ENCODE data around the gene FLCN.
"Not testable (repeated sequence)": the region's sequence is repeated elsewhere in the genome, so short reads cannot be mapped to it uniquely, and the experiment has no call there.

FLCN gene

GRCh38 chr17:17237026-17237799 is at the start of gene FLCN:
Gene FLCN, minus strand, starts transcription at chr17:17237168. Its CDS starts 9,031 bp downstream, at chr17:17228137.
- peaks cover 13% of the 10 kb centered on the region for H3K4me1 ChIP-seq (ENCODE audit: insufficient read depth, low read length)
- H3K36me3 ChIP-seq (ENCODE audit: insufficient read depth, low read length): peaks cover 10% of the 10 kb centered on the region
- no peaks in the 10 kb centered on the region for H3K27me3 ChIP-seq (ENCODE audit: insufficient read depth, low read length)
- H2AFZ ChIP-seq (ENCODE audit: low read depth, low read length): peak within 1 kb of the TSS; percentile 92
- no peaks in the 10 kb centered on the region for H3K9me3 ChIP-seq (ENCODE audit: low read length)
- H3K4me3 ChIP-seq (ENCODE audit: low read length): peak within 1 kb of the TSS; percentile 97

GRCh38 chr17:17285951-17286350 is 49.0 kb upstream of the FLCN start:
- Histone ChIP-seq H3K36me3 (ENCODE audit: insufficient read depth, low read length) (no peaks in the 10 kb centered on the region), H3K27me3 (ENCODE audit: insufficient read depth, low read length) (no peaks in the 10 kb centered on the region)

GRCh38 chr17:17280613-17281549 is 43.9 kb upstream of the FLCN start, which contains the start of gene COPS3:
Gene COPS3, minus strand, starts transcription at chr17:17281246. Its CDS starts 60 bp downstream, at chr17:17281186.
- H3K4me1 ChIP-seq (ENCODE audit: insufficient read depth, low read length): peaks cover 15% of the 10 kb centered on the region
- no peaks in the 10 kb centered on the region for H3K9me3 ChIP-seq (ENCODE audit: low read length)
- peak within 1 kb of the TSS; percentile 85 for H2AFZ ChIP-seq (ENCODE audit: low read depth, low read length)
- H3K4me3 ChIP-seq (ENCODE audit: low read length): peak within 1 kb of the TSS; percentile 81
- peaks cover 12% of the 10 kb centered on the region for H3K36me3 ChIP-seq (ENCODE audit: insufficient read depth, low read length)
- H3K27me3 ChIP-seq (ENCODE audit: insufficient read depth, low read length): no peaks in the 10 kb centered on the region

More at GRCh38 chr17:17285951-17286350, 49.0 kb upstream of the FLCN start:
- no peak overlapping the region for H2AFZ ChIP-seq (ENCODE audit: low read depth, low read length)
- peaks cover 4% of the 10 kb centered on the region for H3K4me1 ChIP-seq (ENCODE audit: insufficient read depth, low read length)
- H3K9me3 ChIP-seq (ENCODE audit: low read length): peaks cover 1% of the 10 kb centered on the region
- no peak overlapping the region for H3K4me3 ChIP-seq (ENCODE audit: low read length)

- H2AFZ ChIP-seq (ENCODE audit: low read depth, low read length): no peak overlapping the region
- peaks cover 15% of the 10 kb centered on the region for H3K4me1 ChIP-seq (ENCODE audit: insufficient read depth, low read length)
- H3K36me3 ChIP-seq (ENCODE audit: insufficient read depth, low read length): peaks cover 18% of the 10 kb centered on the region
- peak overlapping the region; percentile 81 for H3K4me3 ChIP-seq (ENCODE audit: low read length)
- H3K9me3 ChIP-seq (ENCODE audit: low read length): no peaks in the 10 kb centered on the region
- no peaks in the 10 kb centered on the region for H3K27me3 ChIP-seq (ENCODE audit: insufficient read depth, low read length)
Observed at GRCh38 chr17:17279316-17279715, 42.3 kb upstream of the FLCN start.

GRCh38 chr17:17277431-17277830 is 40.5 kb upstream of the FLCN start:
- H2AFZ ChIP-seq (ENCODE audit: low read depth, low read length); H3K27me3 ChIP-seq (ENCODE audit: insufficient read depth, low read length); H3K4me3 ChIP-seq (ENCODE audit: low read length); H3K9me3 ChIP-seq (ENCODE audit: low read length): not testable (repeated sequence)
- Histone ChIP-seq H3K36me3 (ENCODE audit: insufficient read depth, low read length) (peaks cover 30% of the 10 kb centered on the region), H3K4me1 (ENCODE audit: insufficient read depth, low read length) (peaks cover 15% of the 10 kb centered on the region)

GRCh38 chr17:17275971-17276370 is 39.0 kb upstream of the FLCN start:
- Histone ChIP-seq H3K27me3 (ENCODE audit: insufficient read depth, low read length) (no peaks in the 10 kb centered on the region), H2AFZ (ENCODE audit: low read depth, low read length) (no peak overlapping the region), H3K4me3 (ENCODE audit: low read length) (no peak overlapping the region), H3K4me1 (ENCODE audit: insufficient read depth, low read length) (peaks cover 11% of the 10 kb centered on the region), H3K36me3 (ENCODE audit: insufficient read depth, low read length) (peaks cover 35% of the 10 kb centered on the region), H3K9me3 (ENCODE audit: low read length) (no peaks in the 10 kb centered on the region)

GRCh38 chr17:17269926-17270773 is 33.2 kb upstream of the FLCN start:
- H3K27me3 ChIP-seq (ENCODE audit: insufficient read depth, low read length): no peaks in the 10 kb centered on the region
- H2AFZ ChIP-seq (ENCODE audit: low read depth, low read length): no peak overlapping the region
- no peaks in the 10 kb centered on the region for H3K4me1 ChIP-seq (ENCODE audit: insufficient read depth, low read length)
- peaks cover 65% of the 10 kb centered on the region for H3K36me3 ChIP-seq (ENCODE audit: insufficient read depth, low read length)
- H3K4me3 ChIP-seq (ENCODE audit: low read length): no peak overlapping the region
- H3K9me3 ChIP-seq (ENCODE audit: low read length): no peaks in the 10 kb centered on the region

- Histone ChIP-seq H3K4me1 (ENCODE audit: insufficient read depth, low read length) (no peaks in the 10 kb centered on the region), H3K4me3 (ENCODE audit: low read length) (no peak overlapping the region), H3K36me3 (ENCODE audit: insufficient read depth, low read length) (peaks cover 72% of the 10 kb centered on the region), H3K27me3 (ENCODE audit: insufficient read depth, low read length) (no peaks in the 10 kb centered on the region), H3K9me3 (ENCODE audit: low read length) (no peaks in the 10 kb centered on the region), H2AFZ (ENCODE audit: low read depth, low read length) (no peak overlapping the region)
Observed at GRCh38 chr17:17264430-17264829, 27.5 kb upstream of the FLCN start.

GRCh38 chr17:17258998-17259397 is 22.0 kb upstream of the FLCN start:
- Histone ChIP-seq H3K4me3 (ENCODE audit: low read length) (no peak overlapping the region), H3K36me3 (ENCODE audit: insufficient read depth, low read length) (peaks cover 74% of the 10 kb centered on the region), H3K27me3 (ENCODE audit: insufficient read depth, low read length) (no peaks in the 10 kb centered on the region), H2AFZ (ENCODE audit: low read depth, low read length) (no peak overlapping the region), H3K4me1 (ENCODE audit: insufficient read depth, low read length) (no peaks in the 10 kb centered on the region), H3K9me3 (ENCODE audit: low read length) (peaks cover 5% of the 10 kb centered on the region)

GRCh38 chr17:17258011-17258410 is 21.0 kb upstream of the FLCN start:
- no peaks in the 10 kb centered on the region for H3K27me3 ChIP-seq (ENCODE audit: insufficient read depth, low read length)
- no peak overlapping the region for H2AFZ ChIP-seq (ENCODE audit: low read depth, low read length)
- no peaks in the 10 kb centered on the region for H3K4me1 ChIP-seq (ENCODE audit: insufficient read depth, low read length)
- H3K36me3 ChIP-seq (ENCODE audit: insufficient read depth, low read length): peaks cover 78% of the 10 kb centered on the region
- H3K9me3 ChIP-seq (ENCODE audit: low read length): peaks cover 5% of the 10 kb centered on the region
- no peak overlapping the region for H3K4me3 ChIP-seq (ENCODE audit: low read length)

- peaks cover 78% of the 10 kb centered on the region for H3K36me3 ChIP-seq (ENCODE audit: insufficient read depth, low read length)
- H3K4me1 ChIP-seq (ENCODE audit: insufficient read depth, low read length): no peaks in the 10 kb centered on the region
- peaks cover 5% of the 10 kb centered on the region for H3K9me3 ChIP-seq (ENCODE audit: low read length)
- H3K4me3 ChIP-seq (ENCODE audit: low read length): no peak overlapping the region
- no peak overlapping the region for H2AFZ ChIP-seq (ENCODE audit: low read depth, low read length)
- H3K27me3 ChIP-seq (ENCODE audit: insufficient read depth, low read length): no peaks in the 10 kb centered on the region
Observed at GRCh38 chr17:17256316-17256715, 19.3 kb upstream of the FLCN start.

GRCh38 chr17:17255689-17256088 is 18.7 kb upstream of the FLCN start:
- H3K27me3 ChIP-seq (ENCODE audit: insufficient read depth, low read length); H3K4me1 ChIP-seq (ENCODE audit: insufficient read depth, low read length); H2AFZ ChIP-seq (ENCODE audit: low read depth, low read length); H3K9me3 ChIP-seq (ENCODE audit: low read length); H3K4me3 ChIP-seq (ENCODE audit: low read length): not testable (repeated sequence)
- peaks cover 77% of the 10 kb centered on the region for H3K36me3 ChIP-seq (ENCODE audit: insufficient read depth, low read length)

Measured in neuron (in vitro differentiated cells).